HuH-7.5 (cell line): ENCODE results near the gene LRP3.
"Not testable (repeated sequence)": the region's sequence is repeated elsewhere in the genome, so short reads cannot be mapped to it uniquely, and the experiment has no call there.

Experiments
- DNase-seq: peaks from one replicate; pipeline ENCODE4 v3.0.0; 2011; ENCODE audit warnings: low spot score

The LRP3 gene

DNA sequence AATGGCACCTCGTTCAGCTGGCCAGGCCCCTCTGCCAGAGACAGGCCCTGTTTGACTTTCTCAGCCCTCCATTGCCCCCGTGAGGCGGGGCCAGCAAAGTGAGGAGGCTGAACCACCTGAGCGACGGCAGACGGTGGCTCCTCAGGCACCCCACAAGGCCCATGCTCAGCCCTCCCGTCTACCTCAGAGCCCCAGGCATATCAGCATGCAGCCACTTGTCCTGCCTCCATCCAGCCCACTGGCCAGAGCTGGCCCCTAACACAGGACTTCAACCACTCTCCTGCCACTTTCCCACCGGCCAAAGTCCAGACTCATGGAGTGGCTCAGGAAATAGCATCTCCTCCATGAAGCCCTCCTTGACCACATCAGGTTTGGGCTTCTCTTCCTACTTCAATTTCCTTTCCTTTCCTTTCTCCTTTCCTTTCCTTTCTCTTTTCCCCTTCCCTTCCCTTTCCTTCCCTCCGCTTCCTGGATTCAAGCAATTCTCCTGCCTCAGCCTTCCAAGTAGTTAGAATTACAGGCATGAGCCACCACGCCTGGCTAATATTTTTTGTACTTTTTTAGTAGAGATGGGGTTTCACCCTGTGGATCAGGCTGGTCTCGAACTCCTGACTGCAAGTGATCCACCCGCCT, 22.2 kb downstream of the LRP3 start:
- no peak for DNase-seq

DNA sequence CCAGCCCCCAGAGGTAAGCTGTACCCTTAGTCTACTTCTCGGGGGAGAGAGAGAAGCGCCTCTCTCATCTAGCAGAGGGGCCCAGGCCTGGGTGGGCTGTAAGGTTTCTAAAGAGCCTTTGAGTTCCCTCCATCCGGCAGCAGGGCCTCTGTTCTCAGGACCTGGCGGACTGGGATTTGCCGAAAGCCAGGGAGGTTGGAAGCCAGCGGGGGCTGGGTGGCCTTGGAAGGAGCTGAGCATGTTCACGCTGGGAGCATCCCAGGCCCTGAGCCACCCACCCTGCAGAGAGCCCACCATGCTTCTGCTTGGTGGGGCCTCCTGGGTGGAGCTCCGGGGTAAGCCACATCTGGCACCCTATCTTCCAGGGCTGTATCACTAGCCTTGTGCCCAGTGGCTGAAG, 23.8 kb downstream of the LRP3 start:
- DNase-seq: no peak

DNA sequence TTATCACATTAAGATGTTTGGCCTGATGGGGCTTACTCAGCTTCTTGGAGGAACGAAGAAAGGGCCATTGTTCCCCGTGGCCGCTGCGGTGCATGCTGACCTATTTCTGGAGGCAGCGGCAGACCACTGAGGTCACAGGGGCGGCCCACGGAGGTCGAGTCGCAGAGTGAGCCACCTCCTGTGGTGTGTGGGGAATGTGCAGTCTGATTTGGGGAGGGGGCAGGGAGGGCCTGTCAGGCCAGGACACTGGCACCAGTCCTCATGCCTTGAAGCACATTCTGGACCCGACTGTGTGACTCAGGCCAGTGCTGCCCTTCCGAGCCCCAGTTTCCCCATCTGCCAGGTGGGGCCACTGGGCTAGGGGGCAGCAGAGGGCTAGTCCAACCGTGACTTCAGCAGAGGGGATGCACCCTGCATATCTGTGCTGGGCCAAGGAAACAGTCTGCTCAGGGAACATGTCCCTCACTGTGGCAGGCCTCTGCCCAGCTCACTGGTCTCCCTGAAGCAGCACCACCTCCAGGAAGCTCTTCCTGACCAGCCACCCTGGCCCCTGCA, 25.2 kb downstream of the LRP3 start:
- DNase-seq: no peak

DNA sequence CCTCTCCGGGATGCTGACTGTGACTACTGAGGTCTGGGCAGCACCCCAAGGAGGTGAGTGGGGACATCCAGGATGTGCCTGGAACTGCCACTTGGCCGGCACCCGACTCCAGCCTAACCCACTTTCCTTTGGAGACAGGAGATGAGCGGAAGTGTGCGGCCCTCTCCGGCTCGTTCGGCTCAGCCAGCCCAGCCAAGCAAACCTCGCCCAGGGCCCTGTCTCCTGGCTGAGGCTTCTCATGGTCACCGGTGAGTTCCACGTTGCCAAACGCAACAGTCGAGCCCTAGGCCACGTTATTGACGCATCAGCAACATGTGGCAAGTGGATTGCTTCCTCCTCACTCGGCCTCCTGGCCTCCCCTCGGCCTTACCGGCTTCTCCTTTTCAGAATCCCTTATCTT, 26.0 kb downstream of the LRP3 start:
- no peak for DNase-seq

DNA sequence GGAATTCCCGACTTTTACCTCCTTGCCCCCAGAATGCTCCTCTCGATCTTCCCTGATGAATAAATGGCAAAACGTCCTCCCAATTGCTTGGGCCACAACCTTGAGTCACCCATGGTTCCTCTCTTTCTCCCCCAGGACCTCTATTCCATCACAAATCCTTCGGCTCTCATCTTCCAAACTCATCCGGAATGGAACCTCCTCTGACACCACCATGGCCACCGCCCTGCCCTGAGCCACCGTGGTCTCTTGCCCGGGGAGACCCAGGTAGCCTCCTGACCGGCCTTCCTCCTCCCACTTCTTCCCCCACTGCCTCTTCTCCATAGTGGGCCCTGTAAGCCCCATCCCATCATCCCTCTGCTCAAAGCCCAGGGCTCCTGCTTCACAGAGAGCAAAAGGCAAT, 26.6 kb downstream of the LRP3 start:
- no peak for DNase-seq

DNA sequence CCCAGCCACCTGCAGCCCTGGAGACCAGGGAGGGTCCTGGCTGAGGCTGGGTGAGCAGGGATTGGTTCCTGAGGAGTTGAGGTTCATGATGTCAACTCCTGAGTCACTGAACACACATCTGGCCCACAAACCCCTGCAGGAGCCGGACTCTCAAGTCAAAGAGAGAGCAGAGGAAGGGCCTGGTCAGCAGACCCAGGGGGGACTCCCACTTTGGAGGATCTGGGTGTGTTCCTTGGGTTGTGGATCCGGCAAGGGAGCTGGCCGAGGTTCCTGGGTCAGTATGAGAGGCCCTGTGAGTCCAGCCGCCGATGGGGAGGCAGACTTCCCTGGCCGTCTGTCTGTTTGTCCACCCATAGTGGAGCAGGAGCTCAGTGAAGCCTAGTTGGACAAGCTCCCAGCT, 27.5 kb downstream of the LRP3 start:
- no peak for DNase-seq

DNA sequence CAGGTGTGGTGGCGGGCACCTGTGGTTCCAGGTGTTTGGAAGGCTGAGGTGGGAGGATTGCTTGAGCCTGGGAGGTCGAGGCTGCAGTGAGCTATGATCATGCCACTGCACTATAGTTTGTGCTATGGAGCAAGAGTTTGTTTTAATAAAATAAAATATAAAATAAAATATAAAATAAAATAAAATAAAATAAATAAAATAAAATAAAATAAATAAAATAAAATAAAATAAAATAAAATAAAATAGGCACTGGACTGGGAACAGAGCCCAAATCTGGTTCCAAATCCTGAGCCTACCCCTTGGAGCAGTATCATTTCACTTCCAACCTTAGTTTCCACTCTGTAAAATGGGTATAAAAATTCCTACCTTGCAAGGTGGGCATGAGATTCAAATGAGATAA, 28.1 kb downstream of the LRP3 start:
- DNase-seq: not testable (repeated sequence)

DNA sequence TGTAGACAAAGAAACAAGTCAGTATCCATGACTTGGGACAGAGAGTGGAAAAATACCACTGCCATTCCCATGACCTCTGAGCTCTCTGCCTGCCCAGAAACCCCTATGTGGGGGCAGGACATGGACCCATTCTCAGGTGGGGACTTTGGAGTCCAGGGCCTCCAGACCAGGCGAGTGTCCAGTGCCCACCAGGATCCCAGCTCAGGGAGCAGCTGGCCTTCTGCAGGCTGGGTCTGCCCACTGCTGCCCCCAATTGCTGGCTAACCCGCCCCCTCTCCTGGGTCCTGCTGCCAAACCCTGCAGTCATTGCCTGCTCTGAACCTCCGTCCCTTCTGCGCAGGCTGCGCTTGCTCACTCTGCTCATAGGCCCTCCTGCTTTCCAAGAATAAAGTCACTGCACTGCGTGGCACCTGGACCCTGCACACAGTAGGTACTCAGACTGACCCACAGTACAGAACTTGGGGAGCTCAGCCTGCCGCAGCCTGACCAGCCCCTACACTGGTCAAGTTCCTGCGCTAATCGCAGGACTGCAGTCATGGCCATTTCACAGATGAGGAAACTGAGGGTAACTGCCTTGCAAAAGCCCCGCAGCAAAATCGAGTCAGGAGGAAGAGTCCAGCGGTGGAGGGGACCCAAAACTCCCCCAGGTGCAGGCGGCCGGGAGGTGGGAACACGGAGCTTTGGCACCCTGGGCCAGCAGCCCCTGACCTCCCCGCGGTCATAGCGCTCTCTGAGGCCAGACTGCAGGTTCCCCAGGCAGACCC, 30.7 kb downstream of the LRP3 start:
- no peak for DNase-seq

DNA sequence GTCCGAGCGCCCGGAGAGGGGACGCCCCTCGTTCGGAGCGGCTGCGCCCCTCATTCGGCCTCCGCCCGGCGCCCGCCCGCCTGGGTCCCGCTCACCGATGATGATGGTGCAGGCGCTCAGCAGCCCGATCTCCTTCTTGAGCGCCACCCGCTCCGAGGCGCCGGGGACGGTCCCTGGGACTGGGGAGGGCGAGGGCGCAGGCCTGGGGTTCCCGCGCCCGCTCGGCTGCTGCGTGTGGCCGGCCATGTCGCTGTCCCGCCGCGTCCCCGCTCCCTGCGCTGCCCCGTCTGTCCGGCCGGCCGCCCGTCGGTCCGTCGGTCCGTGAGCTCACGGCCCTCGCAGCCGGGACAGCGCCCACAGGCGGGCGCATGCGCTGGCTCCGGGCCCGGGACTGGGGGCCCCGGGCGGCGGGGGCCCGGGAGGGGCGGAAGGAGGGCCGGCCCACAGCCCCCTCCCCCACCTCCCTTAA, 31.4 kb downstream of the LRP3 start, which contains the start of gene SLC7A10:
Gene SLC7A10 (minus strand): TSS at position 393 of the 469 bp plus-strand sequence. CDS start 147 bp downstream, at position 246.
- peak; percentile 74 for DNase-seq

DNA sequence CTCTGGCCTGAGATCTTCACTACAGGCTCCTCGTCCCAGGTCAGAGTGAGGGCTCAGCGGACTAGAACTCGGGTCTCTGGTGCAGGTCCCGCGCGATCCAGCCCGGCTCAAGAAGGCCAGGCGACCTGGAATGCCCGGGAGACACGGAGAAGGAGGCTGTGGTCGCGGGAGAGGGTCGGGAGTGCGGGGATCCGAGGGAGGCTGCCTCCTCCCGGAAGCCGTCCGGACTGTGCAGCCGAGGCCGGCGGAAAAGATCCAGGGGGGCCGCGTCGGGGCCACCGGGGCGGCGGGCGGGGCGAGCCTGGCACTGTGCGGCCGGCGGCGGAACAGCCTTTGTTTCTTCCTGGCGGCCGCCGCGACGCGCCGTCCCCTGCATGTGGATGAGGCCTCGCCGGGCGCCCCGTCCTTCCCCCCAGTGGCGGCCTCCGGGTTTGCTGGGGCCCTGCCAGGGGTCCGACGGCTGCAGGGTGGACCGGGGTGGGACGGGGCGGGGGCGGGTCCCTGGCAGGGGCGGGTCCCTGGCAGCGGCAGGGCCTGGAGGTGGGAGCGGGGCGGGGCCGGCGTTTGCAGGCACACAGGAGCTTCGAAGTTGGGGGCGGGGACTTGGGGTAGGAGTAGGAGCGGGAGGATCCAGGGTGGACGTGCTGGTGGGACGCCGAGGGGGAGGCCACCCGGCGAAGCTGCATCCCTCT, 32.6 kb downstream of the LRP3 start:
- peak; percentile 70 for DNase-seq

DNA sequence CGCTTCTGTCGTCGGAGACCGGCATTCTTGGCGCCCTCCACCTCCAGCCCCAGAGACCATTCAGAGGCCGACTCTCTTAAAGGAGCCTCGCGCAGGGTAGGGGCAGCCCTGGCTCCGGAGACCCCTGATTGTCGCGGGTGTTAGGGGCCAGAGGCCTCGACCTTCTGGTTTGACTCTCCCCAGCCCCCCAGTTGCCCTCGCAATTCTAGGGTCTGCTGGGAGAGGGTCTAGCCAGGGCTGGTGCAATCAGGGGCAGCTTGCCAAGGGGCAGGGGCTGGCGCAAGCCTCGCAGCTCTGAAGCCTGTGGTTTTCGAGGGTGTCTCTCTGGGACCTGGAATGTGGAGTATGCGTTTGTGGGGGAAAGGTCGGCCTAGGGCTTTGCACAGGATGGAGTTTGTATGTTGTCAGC, 33.1 kb downstream of the LRP3 start:
- DNase-seq: no peak

DNA sequence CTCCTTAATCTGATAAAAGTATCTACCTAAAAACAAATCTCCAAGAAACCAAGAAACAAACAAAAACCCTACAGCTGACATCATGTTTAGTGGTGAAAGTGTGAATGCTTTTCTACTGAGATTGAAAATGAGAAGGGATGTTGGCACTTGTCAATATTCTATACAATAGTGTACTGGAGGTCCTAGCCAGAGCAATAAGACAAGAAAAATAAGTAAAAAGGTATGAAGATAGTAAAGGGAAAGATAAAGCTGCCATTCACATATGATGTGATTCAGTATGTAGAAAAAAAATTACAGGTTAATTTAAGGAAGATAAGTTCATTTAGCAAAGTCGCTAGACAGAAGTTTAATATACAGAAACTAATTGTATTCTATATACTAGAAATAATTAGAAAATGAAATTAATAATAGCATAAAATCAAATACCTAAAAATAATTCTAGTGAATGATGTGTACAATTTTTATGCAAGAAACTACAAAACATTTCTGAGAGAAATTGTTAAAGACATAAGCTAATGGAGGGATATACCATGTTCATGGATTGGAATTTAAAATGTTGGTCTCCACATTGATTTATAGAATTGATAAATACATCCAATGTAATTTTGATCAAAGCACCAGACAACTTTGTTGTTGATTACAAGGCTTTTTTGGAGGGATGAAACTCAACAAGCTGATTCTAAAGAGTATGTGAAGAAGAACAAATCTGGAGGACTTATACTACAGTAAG, 33.9 kb downstream of the LRP3 start:
- no peak for DNase-seq

DNA sequence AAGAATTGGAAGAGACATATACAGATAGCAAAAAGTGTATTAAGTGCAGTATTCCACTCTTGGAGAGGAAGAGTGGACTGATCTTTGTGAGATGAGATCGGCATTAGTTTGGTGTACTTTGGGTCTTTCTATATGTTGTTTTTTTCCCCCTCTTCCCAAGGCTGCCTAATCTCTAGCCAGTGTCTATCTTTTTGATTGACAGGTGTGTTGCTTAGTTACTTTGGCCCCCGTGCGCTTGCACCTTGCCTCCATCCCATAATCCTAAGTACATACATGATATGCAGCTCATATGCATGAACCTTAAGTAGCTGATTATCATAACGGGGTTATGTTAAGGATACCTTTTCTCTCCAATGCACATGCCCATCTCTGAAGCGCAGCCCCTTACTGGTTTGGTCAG, 35.8 kb downstream of the LRP3 start:
- no peak for DNase-seq

DNA sequence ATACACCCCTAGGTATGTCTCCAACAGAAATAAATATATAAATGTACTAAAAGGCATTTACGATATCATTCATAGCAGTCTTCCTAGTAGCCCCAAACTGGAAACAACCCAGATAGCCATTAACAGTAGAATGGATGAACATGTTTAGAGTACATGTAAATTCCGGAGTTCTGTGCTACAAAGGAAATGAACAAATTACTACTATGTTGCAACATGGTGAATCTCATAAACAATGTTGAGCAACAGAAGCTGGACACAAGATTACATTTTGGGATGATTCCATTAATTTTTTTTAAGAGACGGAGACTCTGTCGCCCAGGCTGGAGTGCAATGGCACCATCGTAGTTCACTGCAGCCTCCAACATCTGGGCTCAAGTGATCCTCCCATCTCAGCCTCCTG, 37.4 kb downstream of the LRP3 start:
- DNase-seq: no peak

DNA sequence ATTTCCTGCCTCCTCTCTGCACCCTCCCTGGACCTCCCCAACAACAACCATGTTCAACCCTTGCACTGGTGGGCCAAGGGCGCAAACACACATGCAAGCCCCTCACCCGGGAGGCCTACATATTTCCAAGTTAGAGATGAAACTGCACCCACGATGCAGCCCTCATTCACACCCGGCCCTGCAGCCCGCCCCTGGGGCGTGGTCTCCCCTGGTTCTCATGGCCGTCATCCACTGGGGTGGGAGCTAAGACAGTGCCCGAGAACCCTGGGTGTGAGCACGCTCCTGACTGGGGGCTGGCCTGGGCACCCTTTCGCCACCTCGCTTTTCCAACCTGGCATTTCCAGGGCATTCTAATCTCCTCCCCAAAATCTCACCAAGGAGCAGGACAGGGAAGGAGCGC, 38.5 kb downstream of the LRP3 start:
- DNase-seq: no peak

DNA sequence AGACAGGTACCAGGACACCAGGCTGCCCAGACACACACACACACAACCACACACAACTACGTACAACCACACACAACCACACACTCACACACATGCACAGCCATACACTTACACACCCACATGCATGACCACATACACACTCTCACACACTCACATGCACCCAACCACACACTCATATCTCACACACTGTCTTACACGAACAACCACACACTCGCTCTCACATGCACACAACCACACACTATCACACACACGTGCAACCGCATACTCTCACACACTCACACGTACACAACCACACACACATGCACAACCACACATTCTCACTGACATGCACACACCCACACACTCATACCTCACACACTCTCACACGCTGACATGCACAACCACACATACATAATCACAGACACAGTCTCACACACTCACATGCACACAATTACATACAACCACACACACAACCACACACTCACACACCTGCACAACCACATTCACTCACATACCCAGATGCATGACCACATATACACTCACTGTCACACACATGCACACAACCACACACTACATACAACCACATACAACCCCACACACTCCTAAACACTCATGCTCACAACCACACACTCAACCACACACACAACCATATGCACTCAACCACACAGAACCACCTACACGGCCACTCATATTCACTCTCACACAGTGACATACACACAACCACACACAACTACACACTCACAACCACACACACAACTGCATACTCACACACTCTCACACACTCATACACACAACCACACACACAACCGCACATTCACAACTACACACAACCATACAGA, 39.1 kb downstream of the LRP3 start:
- DNase-seq: no peak

DNA sequence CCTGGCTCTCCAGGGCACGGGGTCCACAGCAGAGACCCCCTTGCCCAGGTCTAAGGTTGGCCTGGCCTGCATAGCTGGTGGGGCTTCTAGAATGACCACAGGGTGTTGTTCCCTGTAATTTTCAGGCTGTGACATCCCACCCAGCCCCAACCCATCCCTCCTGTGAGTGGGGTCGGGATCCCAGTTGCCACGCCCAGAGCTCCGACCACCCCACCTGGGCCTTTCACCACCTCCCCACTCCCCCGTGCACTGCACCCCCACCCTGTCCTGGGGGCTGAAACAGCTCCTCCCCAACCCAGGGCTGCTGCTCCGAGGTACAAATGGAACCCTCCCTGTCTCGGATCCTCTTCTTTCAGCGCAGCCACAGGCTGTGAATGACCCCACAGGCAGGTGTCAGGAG, 40.0 kb downstream of the LRP3 start:
- DNase-seq: no peak

DNA sequence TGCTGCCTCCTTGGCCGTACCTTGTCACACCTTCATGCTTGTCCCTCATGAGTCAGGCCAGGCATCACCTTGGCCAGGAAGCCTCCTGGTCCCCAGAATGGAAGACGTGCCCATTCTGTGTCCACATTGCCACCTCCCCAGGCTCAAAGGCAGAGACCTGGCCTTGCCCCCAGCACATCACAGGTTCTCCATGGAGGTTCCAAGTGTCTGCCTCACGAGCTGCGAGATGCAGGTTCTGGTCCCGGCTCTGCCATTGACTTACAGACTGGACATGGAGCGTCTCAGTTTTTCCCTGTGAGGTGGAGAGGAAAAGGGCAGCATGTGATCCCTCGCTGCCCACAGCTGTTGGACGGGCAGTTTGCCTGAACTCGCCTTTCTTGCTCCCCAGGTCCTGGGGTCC, 40.6 kb downstream of the LRP3 start:
- no peak for DNase-seq

DNA sequence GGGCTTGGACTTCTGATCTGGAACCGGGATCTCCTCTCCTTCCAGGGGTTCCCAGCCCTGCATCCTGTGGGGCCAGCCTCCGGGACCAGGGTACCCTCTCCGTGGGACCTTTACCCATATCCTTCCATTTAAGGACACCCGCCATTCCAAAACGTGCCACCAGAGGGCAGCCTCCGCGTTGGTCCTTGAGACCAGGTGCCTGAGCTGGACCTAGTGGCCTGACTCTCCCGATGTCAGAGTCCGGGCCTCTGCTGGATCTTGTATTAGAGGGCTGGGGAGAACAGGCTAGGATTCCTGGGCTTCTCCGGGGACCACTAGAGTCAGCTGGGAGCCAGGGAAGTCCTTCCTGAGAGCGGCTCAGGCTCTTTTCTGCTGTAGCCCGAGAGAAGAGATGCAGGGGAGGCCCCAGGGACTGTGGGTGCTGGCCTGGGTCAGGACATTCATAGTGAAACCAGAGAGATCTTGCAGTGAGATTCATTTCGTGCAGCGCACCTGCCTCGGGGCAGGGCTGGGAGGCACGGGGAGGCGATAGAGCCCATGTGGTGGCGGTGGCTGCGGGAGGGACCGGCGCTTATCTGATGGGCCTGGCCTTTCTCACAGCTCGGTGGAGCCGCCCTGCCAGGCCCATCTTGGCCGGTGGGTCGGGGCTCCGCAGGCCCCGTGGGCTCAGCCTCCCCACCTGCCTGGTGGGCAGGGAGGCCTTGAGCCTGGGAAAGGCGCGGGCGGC, 41.3 kb downstream of the LRP3 start:
- peak; percentile 95 for DNase-seq

DNA sequence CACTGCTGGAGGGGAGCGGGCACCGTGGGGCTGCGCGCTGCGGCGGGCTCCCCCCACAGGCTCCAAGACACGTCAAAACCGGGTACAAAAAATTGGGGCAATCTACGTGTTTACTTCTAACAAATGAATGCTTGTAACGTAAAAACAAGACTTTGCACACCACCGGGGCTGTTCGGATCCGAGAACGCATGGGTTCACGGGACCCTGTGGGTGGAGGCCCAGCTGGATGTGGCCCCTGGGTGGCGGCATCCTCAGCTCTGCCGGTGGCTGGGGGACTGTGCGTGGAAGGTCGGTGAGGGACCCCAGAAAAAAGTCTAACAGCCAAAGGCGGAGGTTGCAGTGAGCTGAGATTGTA, 41.8 kb downstream of the LRP3 start:
- DNase-seq: no peak
